GM18511 (cell line): ENCODE data around the gene TSPAN15.
"Not testable (repeated sequence)": the region's sequence is repeated elsewhere in the genome, so short reads cannot be mapped to it uniquely, and the experiment has no call there.

Experiments
- ATAC-seq: cut with Tn5 transposase; IDR thresholded peaks from one replicate; pipeline ENCODE4 v1.9.1; 2021; ENCODE audit warnings: mild to moderate bottlenecking, moderate library complexity; ENCODE audit not compliant: unreplicated experiment

The TSPAN15 gene

GRCh38 chr10:69533658-69534057 lies 82.4 kb downstream of the TSPAN15 start:
- no peak for ATAC-seq

GRCh38 chr10:69536521-69536920 lies 85.3 kb downstream of the TSPAN15 start:
- not testable (repeated sequence) for ATAC-seq

GRCh38 chr10:69537449-69537848 lies 86.2 kb downstream of the TSPAN15 start:
- no peak for ATAC-seq

- ATAC-seq, result no peak
Observed at GRCh38 chr10:69538461-69538860, 87.2 kb downstream of the TSPAN15 start.

- no peak for ATAC-seq
Observed at GRCh38 chr10:69541463-69541862, 90.2 kb downstream of the TSPAN15 start.

GRCh38 chr10:69549959-69550358 lies 98.7 kb downstream of the TSPAN15 start:
- no peak for ATAC-seq

GRCh38 chr10:69552268-69552667 lies 101.0 kb downstream of the TSPAN15 start:
- ATAC-seq, result no peak

- no peak for ATAC-seq
Observed at GRCh38 chr10:69553328-69553727, 102.1 kb downstream of the TSPAN15 start.

GRCh38 chr10:69554611-69555010 lies 103.3 kb downstream of the TSPAN15 start:
- no peak for ATAC-seq
